Upper lobe of left lung (tissue), 6 donors: ENCODE data around the gene CCDC47. TPM values are rescaled to one million over a fixed set of nuclear protein-coding genes. Genes with fewer than 3 reads are reported as not detected.

Source experiments
- ATAC-seq, 2 donors: fragments of 200-7000 bp; cut with Tn5 transposase; one replicate each; pipeline ENCODE4 v1.9.1; 2022; ENCODE audit warnings: mild to moderate bottlenecking in 2 of 2, moderate library complexity in 2 of 2; ENCODE audit not compliant: low FRiP score in 2 of 2
- DNase-seq, 2 donors: peaks; one replicate each; pipeline ENCODE4 v3.0.0-alpha.2; 2019 to 2020
- H3K27ac ChIP-seq, 4 donors: fragments of 200-600 bp; sonication (generic); one replicate each; pipeline ENCODE4 v1.5.1; 2016 to 2019
- H3K27me3 ChIP-seq, 4 donors: fragments of 200-600 bp; sonication (generic); one replicate each; pipeline ENCODE4 v1.5.1; 2017 to 2019
- H3K36me3 ChIP-seq, 4 donors: fragments of 200-600 bp; sonication (generic); one replicate each; pipeline ENCODE4 v1.5.1; 2016 to 2019
- H3K4me1 ChIP-seq, 4 donors: fragments of 200-600 bp; sonication (generic); one replicate each; pipeline ENCODE4 v1.5.1; 2018 to 2019
- H3K4me3 ChIP-seq, 4 donors: fragments of 200-600 bp; sonication (generic); one replicate each; pipeline ENCODE4 v1.5.1; 2017 to 2019; ENCODE audit warnings: mild to moderate bottlenecking in 2 of 4, moderate library complexity in 1 of 4
- H3K9me3 ChIP-seq, 4 donors: fragments of 200-600 bp; sonication (generic); one replicate each; pipeline ENCODE4 v1.5.1; 2018 to 2019
- EP300 ChIP-seq, 4 donors: sonication (generic); formaldehyde crosslinking; IDR thresholded peaks; one replicate each; pipeline ENCODE4 v1.5.1; 2017; ENCODE audit warnings: antibody characterized with exemption in 4 of 4, control low read depth in 2 of 4
- POLR2A ChIP-seq, 4 donors: fragments of 450-650 bp; IDR thresholded peaks; one replicate each; pipeline ENCODE4 v1.5.1; 2016 to 2017; ENCODE audit warnings: antibody characterized with exemption in 4 of 4, mild to moderate bottlenecking in 2 of 4
- POLR2AphosphoS5 ChIP-seq, 2 donors: sonication (generic); formaldehyde crosslinking; IDR thresholded peaks; one replicate each; pipeline ENCODE4 v1.5.1; 2017; ENCODE audit warnings: antibody characterized with exemption in 2 of 2
- WGBS, 2 donors: methylation state at CpG; one replicate each; pipeline ENCODE4 v1.1.5; 2017 to 2018; 5-methylcytosine and 5-hydroxymethylcytosine counted together
- total RNA-seq, 6 donors: library from RNA; depleted of rRNA in 4 of 6; stranded (reverse); fragments of >200 nt in 4 of 6; gene quantifications; one replicate each; pipeline versions ENCODE4 v1.1.0 to v1.2.1, GENCODE V29; 2016 to 2021
- TF ChIP-seq, protein P1 (sequence below), 6 experiments: fragments of 450-650 bp in 4 of 6; fragments of 200-600 bp in 2 of 6; sonication (generic) in 2 of 6; IDR thresholded peaks; one replicate each; pipeline ENCODE4 v1.5.1; 2016 to 2019; ENCODE audit warnings: antibody characterized with exemption in 6 of 6
- donor health status: DM: no; HTN: no; CAD: no; lungs with moderate emphysema.
- donor health status: DM: no; HTN: yes; CAD: no; lungs with severe emphysema.

The CCDC47 gene
- total RNA-seq, 6 donors from 2014 or later, result 65.9 to 118 (median 92.9) TPM

DNA sequence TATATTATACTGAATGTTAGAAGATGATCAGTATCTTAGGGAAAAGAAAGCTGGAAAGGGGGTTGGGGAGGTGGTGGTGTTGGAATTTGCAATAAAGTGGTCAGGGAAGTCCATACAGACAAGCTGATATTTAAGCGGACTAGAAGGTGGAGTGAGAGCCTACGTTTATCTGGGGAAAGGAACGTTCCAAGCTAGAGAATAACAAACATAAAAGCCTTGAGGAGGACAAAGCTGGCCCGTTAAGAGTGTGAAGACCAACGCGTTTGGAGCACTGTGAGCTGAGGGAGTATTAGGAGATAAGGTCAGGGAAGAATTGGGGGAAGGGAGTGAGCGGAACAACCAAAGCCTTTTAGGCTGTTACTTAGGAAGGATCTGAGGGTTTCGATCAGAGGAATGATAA is 2.0 kb upstream of the CCDC47 start:
- TF ChIP-seq POLR2A (IDR thresholded peaks at IDR 0.05), result no peak
- TF ChIP-seq POLR2AphosphoS5 (IDR thresholded peaks at IDR 0.05), result no peak
- TF ChIP-seq, protein P1, sequence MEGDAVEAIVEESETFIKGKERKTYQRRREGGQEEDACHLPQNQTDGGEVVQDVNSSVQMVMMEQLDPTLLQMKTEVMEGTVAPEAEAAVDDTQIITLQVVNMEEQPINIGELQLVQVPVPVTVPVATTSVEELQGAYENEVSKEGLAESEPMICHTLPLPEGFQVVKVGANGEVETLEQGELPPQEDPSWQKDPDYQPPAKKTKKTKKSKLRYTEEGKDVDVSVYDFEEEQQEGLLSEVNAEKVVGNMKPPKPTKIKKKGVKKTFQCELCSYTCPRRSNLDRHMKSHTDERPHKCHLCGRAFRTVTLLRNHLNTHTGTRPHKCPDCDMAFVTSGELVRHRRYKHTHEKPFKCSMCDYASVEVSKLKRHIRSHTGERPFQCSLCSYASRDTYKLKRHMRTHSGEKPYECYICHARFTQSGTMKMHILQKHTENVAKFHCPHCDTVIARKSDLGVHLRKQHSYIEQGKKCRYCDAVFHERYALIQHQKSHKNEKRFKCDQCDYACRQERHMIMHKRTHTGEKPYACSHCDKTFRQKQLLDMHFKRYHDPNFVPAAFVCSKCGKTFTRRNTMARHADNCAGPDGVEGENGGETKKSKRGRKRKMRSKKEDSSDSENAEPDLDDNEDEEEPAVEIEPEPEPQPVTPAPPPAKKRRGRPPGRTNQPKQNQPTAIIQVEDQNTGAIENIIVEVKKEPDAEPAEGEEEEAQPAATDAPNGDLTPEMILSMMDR (IDR thresholded peaks at IDR 0.05), result no peak
- no peak for TF ChIP-seq EP300 (IDR thresholded peaks at IDR 0.05)
- H3K9me3 ChIP-seq, result no peaks in the 10 kb centered on the region
- peaks cover 0 to 13% (median 5%) of the 10 kb centered on the region in 4 donors for H3K36me3 ChIP-seq
- DNase-seq (no peak), ATAC-seq (no peak)
- no peaks in the 10 kb centered on the region for H3K27me3 ChIP-seq
- H3K4me3 ChIP-seq, result peak overlapping the region in 3 of 4 donors; percentile 78 to 98 (median 79)
- 28 to 29% methylated on average over 8 of the region's 8 CpGs for WGBS, 2 donors
- H3K27ac ChIP-seq, result peak overlapping the region in 3 of 4 donors; percentile 96 to 99 (median 96)
- peaks cover 37 to 56% (median 46%) of the 10 kb centered on the region in 4 donors for H3K4me1 ChIP-seq

DNA sequence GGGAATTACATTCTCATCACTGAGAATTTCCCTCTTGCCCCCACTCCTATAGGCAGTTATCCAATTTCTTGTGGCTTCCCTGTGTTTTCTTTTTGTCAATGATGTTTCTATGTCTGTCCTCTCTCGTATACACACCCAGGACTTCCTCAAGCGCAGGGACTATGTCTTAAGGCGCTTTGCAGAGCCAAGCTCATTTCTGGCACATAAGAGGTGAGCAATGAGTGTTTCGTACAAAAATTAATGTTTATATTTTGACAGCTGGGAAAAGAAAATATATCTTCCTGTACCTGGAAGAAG is 1.5 kb upstream of the CCDC47 start:
- no peak for DNase-seq
- TF ChIP-seq EP300 (IDR thresholded peaks at IDR 0.05) (no peak), POLR2A (IDR thresholded peaks at IDR 0.05) (no peak), POLR2AphosphoS5 (IDR thresholded peaks at IDR 0.05) (no peak)
- TF ChIP-seq, protein P1 (IDR thresholded peaks at IDR 0.05), result no peak
- Histone ChIP-seq H3K27me3 (no peaks in the 10 kb centered on the region), H3K4me1 (peaks cover 37 to 56% (median 46%) of the 10 kb centered on the region in 4 donors), H3K9me3 (no peaks in the 10 kb centered on the region), H3K27ac (peak overlapping the region; percentile 96 to 99 (median 97)), H3K4me3 (peak overlapping the region; percentile 78 to 98 (median 80)), H3K36me3 (peaks cover 0 to 13% (median 5%) of the 10 kb centered on the region in 4 donors)
- no peak for ATAC-seq
- 1 to 3% methylated on average over 4 of the region's 4 CpGs for WGBS, 2 donors

DNA sequence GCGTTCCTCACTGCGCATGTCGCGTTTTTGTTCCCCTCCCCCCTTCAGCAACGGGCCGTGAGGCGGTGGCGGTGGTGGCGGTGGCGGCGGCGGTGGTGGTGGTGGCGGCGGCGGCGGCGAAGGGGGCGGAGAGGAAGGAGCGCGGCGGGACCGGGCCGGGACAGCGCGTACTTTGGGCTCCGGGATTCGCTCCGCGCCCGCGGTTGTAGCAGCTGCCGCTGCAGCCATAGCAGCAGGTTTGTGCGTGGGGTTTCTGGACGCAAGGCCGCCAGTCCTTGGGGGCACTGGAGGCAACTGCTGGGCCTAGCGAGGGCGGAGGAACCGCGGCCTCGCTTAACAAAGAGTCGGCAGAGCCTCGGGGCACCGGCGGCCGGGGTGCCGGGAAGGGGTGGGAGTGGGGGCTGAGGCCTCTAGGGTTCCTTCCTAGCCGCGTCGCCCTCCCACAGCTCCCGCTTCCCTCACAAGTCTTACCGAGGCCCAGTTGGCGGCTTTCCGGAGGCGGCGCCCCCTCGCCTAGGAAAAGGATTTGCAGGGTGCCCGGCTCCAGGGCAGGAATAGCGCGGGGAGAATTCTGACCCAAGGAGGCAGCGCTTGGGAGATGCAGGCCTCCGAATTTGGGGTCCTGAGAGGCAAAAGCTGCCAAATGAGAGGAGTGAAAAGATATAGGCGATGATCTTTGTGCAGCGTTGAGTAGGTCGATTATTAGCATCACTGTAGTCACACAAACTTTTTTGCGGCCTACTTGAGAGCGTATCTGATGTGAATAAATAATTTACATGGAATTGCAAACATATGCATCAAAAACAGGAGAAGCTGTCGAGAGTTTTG is 958 bp upstream of the CCDC47 start, which contains the start of gene DDX42:
Gene DDX42, plus strand, starts transcription at position 30 of the 828 bp plus-strand sequence. CDS start 12,880 bp downstream, outside the sequence.
- Histone ChIP-seq H3K27ac (peak within 1 kb of the TSS; percentile 96 to 99 (median 97)), H3K4me1 (peaks cover 35 to 58% (median 43%) of the 10 kb centered on the region in 4 donors), H3K36me3 (peaks cover 0 to 11% (median 4%) of the 10 kb centered on the region in 4 donors), H3K27me3 (no peaks in the 10 kb centered on the region), H3K9me3 (no peaks in the 10 kb centered on the region), H3K4me3 (peak within 1 kb of the TSS; percentile 78 to 98 (median 80))
- DNase-seq (peak; percentile 90 to 96), ATAC-seq (peak in 1 of 2 donors; percentile 42)
- TF ChIP-seq POLR2AphosphoS5 (IDR thresholded peaks at IDR 0.05), result peak in 1 of 2 donors; percentile 66
- TF ChIP-seq POLR2A (IDR thresholded peaks at IDR 0.05), result peak in 1 of 4 donors; percentile 34
- TF ChIP-seq, protein P1 (IDR thresholded peaks at IDR 0.05), result peak in 1 of 6 experiments; percentile 17
- TF ChIP-seq EP300 (IDR thresholded peaks at IDR 0.05), result no peak
- WGBS, 2 donors, result 0 to 2% methylated on average over 25 to 49 of the region's 67 CpGs

DNA sequence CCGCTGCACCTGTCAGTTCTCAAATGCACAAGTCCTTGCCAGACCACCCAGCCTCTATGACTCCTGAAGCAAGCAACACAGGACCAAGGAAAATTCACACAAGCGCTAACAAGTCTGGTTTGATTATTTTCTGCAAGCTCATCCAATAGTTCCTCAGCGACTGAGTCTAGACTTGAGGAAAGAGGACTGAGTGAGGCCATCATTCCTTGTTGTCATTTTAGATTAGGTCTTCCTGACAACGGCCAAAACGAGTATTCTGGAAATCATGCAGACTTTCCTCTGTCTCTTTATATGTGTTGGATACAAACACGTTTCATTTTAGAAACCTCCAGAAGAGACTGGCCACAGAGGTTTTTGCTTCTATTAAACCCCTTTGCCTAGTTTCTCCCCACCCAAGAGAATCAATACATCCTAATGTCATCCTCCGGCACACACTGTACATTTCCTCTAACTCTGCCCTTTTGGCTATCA is 561 bp downstream of the CCDC47 start:
- 4 to 5% methylated on average over 7 of the region's 7 CpGs for WGBS, 2 donors
- Histone ChIP-seq H3K36me3 (peaks cover 0 to 6% (median 2%) of the 10 kb centered on the region in 4 donors), H3K4me3 (peak overlapping the region; percentile 48 to 98 (median 78)), H3K27me3 (no peaks in the 10 kb centered on the region), H3K9me3 (no peaks in the 10 kb centered on the region), H3K4me1 (peaks cover 35 to 65% (median 39%) of the 10 kb centered on the region in 4 donors), H3K27ac (peak overlapping the region; percentile 96 to 99 (median 97))
- TF ChIP-seq POLR2A (IDR thresholded peaks at IDR 0.05) (no peak), POLR2AphosphoS5 (IDR thresholded peaks at IDR 0.05) (no peak), EP300 (IDR thresholded peaks at IDR 0.05) (no peak)
- TF ChIP-seq, protein P1 (IDR thresholded peaks at IDR 0.05), result no peak
- DNase-seq (no peak), ATAC-seq (no peak)
